Esophagus muscularis mucosa (tissue), 4 donors: ENCODE measurements around the gene IL21R. TPM values are rescaled to one million over a fixed set of nuclear protein-coding genes. Genes with fewer than 3 reads are reported as not detected.

Experiments used
- DNase-seq: peaks from one replicate; pipeline ENCODE4 v3.0.0-alpha.2; 2017; ENCODE audit errors: extremely low spot score
- H3K27ac ChIP-seq, 4 donors: fragments of 200-600 bp; sonication (generic); replicated peaks in 1 of 4; 1 replicate in 3 of 4; 2 replicates in 1 of 4; pipeline ENCODE4 v1.5.1; 2016 to 2019; ENCODE audit warnings: mild to moderate bottlenecking in 1 of 4
- H3K27me3 ChIP-seq, 4 donors: fragments of 200-600 bp; sonication (generic); one replicate each; pipeline versions ENCODE4 v1.5.1 to v1.6.0; 2016 to 2019
- H3K36me3 ChIP-seq, 4 donors: fragments of 200-600 bp; sonication (generic); one replicate each; pipeline ENCODE4 v1.5.1; 2016 to 2019
- H3K4me1 ChIP-seq, 4 donors: fragments of 200-600 bp; sonication (generic); one replicate each; pipeline ENCODE4 v1.5.1; 2016 to 2019
- H3K4me3 ChIP-seq, 4 donors: fragments of 200-600 bp; sonication (generic); 1 replicate in 2 of 4; 2 replicates in 2 of 4; pipeline ENCODE4 v1.5.1; 2016 to 2019; ENCODE audit warnings: mild to moderate bottlenecking in 4 of 4, moderate library complexity in 1 of 4
- H3K9me3 ChIP-seq, 4 donors: fragments of 200-600 bp; sonication (generic); 1 replicate in 3 of 4; 2 replicates in 1 of 4; pipeline ENCODE4 v1.5.1; 2016 to 2019
- CTCF ChIP-seq, 3 experiments: fragments of 200-600 bp in 2 of 3; fragments of 450-650 bp in 1 of 3; sonication (generic) in 2 of 3; IDR thresholded peaks; one replicate each; pipeline ENCODE4 v1.5.1; 2017 to 2019; ENCODE audit warnings: antibody characterized with exemption in 3 of 3, mild to moderate bottlenecking in 2 of 3, moderate library complexity in 1 of 3
- EP300 ChIP-seq: sonication (generic); formaldehyde crosslinking; IDR thresholded peaks from one replicate; pipeline ENCODE4 v1.6.1; 2017; ENCODE audit warnings: antibody characterized with exemption
- POLR2A ChIP-seq: fragments of 450-650 bp; IDR thresholded peaks from one replicate; pipeline ENCODE4 v1.6.1; 2017; ENCODE audit warnings: antibody characterized with exemption, moderate library complexity, mild to moderate bottlenecking, low read depth
- POLR2AphosphoS5 ChIP-seq, 2 donors: sonication (generic); formaldehyde crosslinking; IDR thresholded peaks; one replicate each; pipeline ENCODE4 v1.6.1; 2017; ENCODE audit warnings: antibody characterized with exemption in 2 of 2
- WGBS: methylation state at CpG from one replicate; pipeline ENCODE4 v1.1.5; 2018; 5-methylcytosine and 5-hydroxymethylcytosine counted together
- intact Hi-C: fragments of 100-400 bp; cut with DNase I; formaldehyde crosslinking; loops from one replicate; pipeline ENCODE4 v1.15.1; 2023
- total RNA-seq, 4 donors: library from RNA; depleted of rRNA; stranded (reverse); fragments of >200 nt; gene quantifications; one replicate each; pipeline versions ENCODE4 v1.1.0 to v1.2.1, GENCODE V29; 2016

IL21R gene
- total RNA-seq, 4 donors from 2014 or later: under 0.01 to 0.50 (median 0.17) TPM; not detected in 1

- Histone ChIP-seq H3K27me3 (peaks cover 0 to 48% (median 0%) of the 10 kb centered on the region in 4 donors), H3K36me3 (no peaks in the 10 kb centered on the region), H3K9me3 (peaks cover 0 to 10% (median 6%) of the 10 kb centered on the region in 4 donors), H3K4me1 (no peaks in the 10 kb centered on the region), H3K4me3 (no peak overlapping the region), H3K27ac (no peak overlapping the region)
- TF ChIP-seq EP300 (no peak), CTCF (IDR thresholded peaks at IDR 0.05) (no peak), POLR2AphosphoS5 (IDR thresholded peaks at IDR 0.05) (no peak), POLR2A (no peak)
- DNase-seq: no peak
- intact Hi-C loops: no loop called here
- 58% methylated on average over 5 of the region's 5 CpGs for WGBS
Observed at GRCh38 chr16:27427538-27427937, 25.6 kb downstream of the IL21R start.

- TF ChIP-seq POLR2AphosphoS5 (IDR thresholded peaks at IDR 0.05) (no peak), EP300 (no peak), POLR2A (no peak), CTCF (IDR thresholded peaks at IDR 0.05) (no peak)
- peaks cover 0 to 4% (median 0%) of the 10 kb centered on the region in 4 donors for H3K9me3 ChIP-seq
- H3K4me3 ChIP-seq: no peak overlapping the region
- WGBS: 92% methylated on average over 2 of the region's 4 CpGs
- H3K27me3 ChIP-seq: peaks cover 0 to 49% (median 0%) of the 10 kb centered on the region in 4 donors
- intact Hi-C loops: no loop called here
- no peaks in the 10 kb centered on the region for H3K36me3 ChIP-seq
- no peaks in the 10 kb centered on the region for H3K4me1 ChIP-seq
- H3K27ac ChIP-seq: no peak overlapping the region
- DNase-seq: peak; percentile 24
Observed at GRCh38 chr16:27428026-27428785, 26.2 kb downstream of the IL21R start.

GRCh38 chr16:27429330-27429871 is 27.4 kb downstream of the IL21R start:
- no peaks in the 10 kb centered on the region for H3K4me1 ChIP-seq
- peak; percentile 70 for DNase-seq
- no peaks in the 10 kb centered on the region for H3K36me3 ChIP-seq
- no peak overlapping the region for H3K4me3 ChIP-seq
- H3K9me3 ChIP-seq: no peaks in the 10 kb centered on the region
- peaks cover 0 to 56% (median 0%) of the 10 kb centered on the region in 4 donors for H3K27me3 ChIP-seq
- TF ChIP-seq CTCF (IDR thresholded peaks at IDR 0.05): no peak
- TF ChIP-seq EP300: no peak
- no peak for TF ChIP-seq POLR2AphosphoS5 (IDR thresholded peaks at IDR 0.05)
- 88% methylated on average over 11 of the region's 11 CpGs for WGBS
- intact Hi-C loops: no loop called here
- no peak overlapping the region for H3K27ac ChIP-seq

- Histone ChIP-seq H3K36me3 (no peaks in the 10 kb centered on the region), H3K9me3 (no peaks in the 10 kb centered on the region), H3K27me3 (peaks cover 0 to 61% (median 0%) of the 10 kb centered on the region in 4 donors), H3K4me1 (no peaks in the 10 kb centered on the region), H3K4me3 (no peak overlapping the region), H3K27ac (no peak overlapping the region)
- no peak for TF ChIP-seq POLR2AphosphoS5 (IDR thresholded peaks at IDR 0.05)
- no peak for TF ChIP-seq EP300
- no peak for TF ChIP-seq POLR2A
- no peak for TF ChIP-seq CTCF (IDR thresholded peaks at IDR 0.05)
- 76% methylated on average over 14 of the region's 16 CpGs for WGBS
- DNase-seq: peak; percentile 85
- intact Hi-C loops: no loop called here
Observed at GRCh38 chr16:27429981-27430441, 28.0 kb downstream of the IL21R start.
